Stimulated activated CD8-positive, alpha-beta memory T cell treated with anti-CD3 and anti-CD28 coated beads, Interleukin-4, amount 100 ng/mL, for 4 hours (primary cell): ENCODE data around the gene LINGO1.

Source experiments
- DNase-seq, 2 donors: peaks; one replicate each; pipeline ENCODE4 v3.0.0-alpha.2; 2020; ENCODE audit warnings: low read depth in 2 of 2, low spot score in 1 of 2

Gene LINGO1

DNA sequence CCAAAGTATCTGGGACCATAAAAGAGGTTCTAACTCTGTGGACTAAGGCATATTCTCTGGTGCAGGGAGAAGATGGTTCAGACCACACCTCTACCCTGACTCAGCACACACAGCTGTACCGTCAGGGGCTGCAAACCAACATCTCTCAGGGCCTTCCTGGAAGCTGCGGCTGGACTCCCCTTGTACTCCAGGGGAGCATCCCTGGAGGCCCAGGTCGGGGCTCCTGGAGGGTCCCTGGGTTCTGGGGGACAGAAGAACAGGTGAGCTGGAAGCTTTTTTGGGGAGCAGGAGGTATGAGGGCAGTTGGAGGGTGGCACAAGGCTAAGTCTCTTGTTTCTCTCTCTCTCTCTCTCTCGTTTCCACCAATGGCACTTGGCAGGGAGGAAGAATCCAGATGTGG lies 60.5 kb downstream of the LINGO1 start:
- no peak for DNase-seq

DNA sequence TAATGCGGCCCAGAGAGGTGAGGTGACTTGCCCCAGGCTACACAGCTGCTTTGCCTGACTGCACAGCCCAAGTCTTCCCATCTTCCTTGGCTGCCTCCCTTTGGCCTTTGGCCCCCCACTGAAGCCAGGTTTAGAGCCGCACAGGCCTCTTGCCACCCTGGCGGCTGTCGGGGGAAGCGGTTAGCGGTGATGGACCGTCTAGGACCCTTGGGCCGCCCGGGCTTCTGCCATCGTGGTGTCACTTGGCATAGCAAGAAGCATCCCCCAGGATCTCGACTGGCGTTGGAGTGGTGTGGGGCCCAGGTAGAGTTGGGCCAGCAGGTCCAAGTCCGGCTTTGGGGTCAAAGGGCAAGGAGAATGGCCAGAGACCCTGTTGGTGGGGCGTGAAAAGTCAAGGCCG lies 61.0 kb downstream of the LINGO1 start:
- DNase-seq, result no peak

DNA sequence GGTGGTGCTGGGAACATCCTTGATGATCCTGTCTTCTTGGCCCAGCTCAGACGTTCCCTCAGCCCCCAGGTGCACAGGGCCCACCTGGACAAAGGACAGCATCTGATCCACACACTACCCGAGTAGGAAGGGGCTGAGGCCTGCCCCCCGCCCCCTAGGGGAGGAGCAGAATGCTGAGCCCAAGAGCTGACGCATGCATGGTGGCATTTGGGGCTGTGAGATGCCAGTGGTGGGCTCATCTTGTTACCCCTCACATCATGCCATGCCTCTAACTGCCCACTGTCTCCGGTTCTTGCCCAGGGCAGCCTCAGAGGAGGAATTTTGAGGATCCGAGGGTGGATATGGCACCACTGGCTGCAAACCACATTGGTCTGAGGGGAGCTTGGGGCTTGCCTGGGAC lies 61.5 kb downstream of the LINGO1 start:
- DNase-seq, result no peak

DNA sequence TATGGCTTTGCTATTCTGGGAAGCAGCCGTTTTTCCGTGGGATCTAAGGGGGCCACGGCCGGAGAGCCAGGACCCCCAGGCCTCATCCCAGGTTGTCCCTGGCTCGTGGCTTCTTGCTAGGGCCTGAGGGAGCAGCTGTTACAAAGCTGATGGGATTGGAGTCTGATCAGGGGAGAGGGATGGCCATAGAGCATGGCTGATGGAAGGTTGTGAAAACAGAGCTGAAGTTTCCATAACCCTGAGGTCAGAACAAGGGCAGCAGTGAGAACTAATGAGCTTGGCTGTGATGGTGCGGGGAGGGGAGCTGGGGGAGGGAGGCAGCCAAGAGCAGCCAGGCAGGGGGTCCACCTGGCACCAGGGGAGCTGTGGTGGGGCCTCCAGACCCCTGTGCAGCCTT lies 63.0 kb downstream of the LINGO1 start:
- DNase-seq, result no peak

DNA sequence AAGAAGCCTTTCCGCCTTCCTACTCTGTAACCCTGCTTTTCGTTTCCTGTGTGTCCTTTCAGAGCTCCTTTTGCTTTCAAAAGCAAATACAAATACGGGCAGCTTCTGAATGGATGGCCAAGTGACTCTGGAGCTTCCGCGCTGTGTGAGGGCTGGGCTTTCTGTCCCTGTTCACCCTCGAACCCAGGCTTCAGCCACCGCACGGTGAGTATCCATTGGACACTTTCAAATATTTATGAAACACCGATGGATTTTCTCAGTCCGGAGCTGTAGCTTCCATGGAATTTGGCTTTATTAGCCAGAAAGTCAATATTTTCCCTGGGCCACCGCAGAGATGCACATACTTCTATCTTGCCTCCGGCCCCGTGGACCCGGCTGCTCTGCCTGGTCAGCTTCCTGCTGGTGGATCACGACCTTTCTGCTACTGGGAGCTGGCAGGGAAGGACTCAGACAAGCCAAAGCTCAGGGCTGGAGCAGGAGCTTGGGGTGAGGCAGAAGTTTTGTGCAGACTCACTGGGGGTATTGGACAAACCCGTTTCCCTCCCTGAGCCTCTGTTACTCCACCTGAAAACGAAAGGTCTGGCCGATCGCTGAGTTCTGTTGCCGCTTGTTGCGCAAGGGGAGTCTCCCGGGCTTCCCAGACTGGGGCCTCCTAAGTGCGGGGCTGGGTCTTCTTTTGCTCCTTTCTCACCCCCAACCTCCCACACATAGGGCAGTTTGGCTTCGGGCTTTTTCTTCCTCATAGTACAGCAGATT lies 63.6 kb downstream of the LINGO1 start:
- DNase-seq, result no peak

DNA sequence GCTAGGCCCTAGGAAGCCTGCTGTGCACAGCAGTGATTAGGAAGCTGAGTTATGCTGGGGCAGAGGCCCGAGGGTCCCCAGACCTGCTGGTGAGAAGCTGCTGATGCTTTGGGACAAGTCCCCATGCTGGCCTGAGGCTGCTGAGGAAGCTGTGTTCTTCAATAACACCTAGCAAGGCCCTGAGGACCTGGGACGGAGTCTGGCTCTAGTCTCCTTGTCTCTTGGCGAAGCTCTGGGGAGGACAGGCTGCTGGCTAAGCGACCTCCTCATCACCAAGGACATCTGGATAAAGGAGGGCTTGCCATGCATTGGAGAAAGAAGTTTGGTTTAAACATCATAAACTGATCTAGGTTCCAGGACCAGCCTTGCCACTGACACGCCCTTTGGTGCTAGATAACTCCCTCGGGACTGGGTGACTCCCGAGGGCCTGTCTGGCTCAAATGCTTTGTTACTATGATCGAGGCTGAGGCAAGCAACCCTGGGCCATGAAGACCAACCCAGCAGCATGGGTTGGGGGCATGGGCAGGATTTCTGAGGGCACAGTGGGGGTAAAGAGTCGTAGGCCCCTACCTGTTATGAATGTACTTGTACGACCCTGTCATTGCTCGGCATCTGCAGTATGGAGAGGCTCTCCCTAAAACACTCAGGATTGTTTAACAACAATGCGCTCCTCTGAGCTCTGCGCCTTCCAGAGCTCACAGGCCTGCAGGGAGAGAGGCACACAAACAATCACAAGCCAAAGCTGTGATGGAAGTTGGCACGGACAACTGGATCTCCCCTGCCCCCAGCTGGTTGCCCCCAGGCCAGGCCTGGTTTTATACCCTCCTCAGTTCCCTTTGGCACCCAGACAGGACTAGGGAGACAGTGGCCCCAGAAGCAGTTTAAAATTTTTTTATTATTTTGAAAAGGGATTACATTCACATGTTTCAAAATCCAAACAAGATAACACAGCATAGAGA lies 64.4 kb downstream of the LINGO1 start:
- no peak for DNase-seq

DNA sequence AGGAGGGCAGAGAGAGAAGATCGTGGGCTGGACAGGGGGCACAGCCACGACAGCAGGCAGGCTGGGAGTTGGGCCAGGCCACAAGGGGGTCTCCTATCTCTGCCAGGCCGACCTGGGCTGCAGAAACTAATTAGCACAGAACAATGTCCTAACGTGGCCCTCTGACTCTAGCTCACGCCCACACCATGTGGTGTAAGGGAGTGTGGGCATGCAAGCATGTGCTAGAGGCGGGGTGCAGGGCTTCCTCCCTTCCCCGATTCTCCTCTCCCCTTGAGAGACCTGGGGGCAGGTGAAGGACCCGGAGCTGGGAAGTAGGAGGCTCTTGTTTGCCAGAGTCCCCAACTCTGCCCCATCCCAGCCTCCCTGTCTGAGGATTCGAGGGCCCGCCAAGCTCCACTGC lies 65.5 kb downstream of the LINGO1 start:
- DNase-seq, result no peak

DNA sequence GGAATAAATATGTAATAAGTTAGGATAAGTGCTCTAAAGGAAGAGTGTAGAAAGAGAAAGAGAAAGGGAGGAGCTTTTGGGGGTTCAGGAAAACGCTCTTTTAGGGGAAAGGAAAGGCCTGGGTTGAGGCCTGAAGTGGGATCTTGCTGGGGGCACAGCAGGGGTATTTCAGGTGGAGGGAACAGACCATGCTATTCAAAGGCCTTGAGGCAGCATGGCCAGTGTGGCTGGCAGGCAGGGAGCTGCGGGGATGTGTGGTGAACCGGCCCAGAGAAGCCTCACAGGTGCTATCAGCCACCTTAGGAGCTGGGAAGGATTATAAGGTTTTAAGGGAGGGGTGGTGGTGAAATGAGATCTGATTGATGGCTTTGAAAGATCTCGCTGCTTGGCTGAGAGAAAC lies 66.6 kb downstream of the LINGO1 start:
- no peak for DNase-seq

DNA sequence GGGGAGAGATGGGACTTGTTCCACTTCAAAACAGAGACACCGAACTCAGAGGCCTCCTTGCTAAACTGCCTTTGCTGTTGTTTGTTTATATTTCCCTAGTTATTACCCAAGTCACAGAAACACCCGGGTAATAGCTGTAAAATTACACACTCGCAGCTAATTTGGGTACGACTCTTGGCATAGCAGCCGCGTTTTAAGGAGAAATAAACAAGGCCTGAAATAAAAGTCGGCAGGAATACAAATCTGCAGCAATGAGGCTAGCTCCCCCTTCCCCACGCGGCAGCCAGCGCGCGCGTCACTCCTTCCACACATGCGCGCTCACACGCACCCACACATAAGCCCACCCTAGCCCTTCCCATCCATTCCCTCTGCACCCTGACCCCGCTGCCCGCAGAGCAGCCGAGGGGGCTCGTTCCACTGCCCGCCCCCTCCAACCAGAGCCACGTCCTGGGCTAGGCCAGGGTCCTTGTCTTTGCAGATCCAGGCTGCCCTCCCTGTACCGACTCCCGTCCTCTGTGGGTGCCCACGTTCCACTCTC lies 67.3 kb downstream of the LINGO1 start:
- no peak for DNase-seq

DNA sequence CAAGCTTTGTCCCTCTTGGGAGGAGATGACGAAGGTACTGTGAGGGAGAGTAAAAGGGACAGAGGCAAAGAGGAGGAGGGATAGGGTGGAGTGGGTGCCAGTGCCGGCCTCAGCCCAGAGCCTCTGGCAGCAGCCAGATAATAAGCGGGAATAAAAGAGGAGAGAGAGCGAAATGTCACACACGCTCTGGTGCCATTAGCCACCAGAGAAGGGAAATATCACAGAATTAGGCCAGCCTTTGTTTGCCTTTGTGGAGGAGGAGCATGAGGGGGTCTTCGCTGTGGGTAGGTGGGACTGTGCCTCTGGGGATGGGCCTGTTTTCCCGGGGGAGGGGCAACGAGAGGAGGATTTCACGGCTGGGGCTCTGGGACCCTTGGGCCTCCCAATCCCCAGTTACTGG lies 67.8 kb downstream of the LINGO1 start:
- DNase-seq, result no peak

DNA sequence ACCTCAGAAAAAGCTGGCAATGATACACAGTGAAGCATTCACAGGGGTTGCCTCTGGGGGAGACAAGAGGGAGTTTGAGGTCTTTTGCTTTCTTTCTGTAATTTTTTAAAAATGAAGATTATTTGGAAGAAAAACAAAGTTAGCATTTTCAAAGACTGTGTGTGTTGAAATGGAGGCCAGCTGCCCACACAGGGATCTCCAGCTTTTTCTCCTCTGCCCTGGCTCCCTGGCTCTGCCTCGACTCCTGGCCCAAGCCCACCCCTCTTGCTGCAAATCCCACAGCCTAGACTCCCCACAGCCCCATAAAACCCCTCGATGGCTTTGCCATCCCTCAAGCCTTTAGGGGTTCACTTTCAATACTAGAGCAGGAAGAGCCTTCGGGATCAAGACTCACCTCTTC lies 68.4 kb downstream of the LINGO1 start:
- DNase-seq, result no peak

DNA sequence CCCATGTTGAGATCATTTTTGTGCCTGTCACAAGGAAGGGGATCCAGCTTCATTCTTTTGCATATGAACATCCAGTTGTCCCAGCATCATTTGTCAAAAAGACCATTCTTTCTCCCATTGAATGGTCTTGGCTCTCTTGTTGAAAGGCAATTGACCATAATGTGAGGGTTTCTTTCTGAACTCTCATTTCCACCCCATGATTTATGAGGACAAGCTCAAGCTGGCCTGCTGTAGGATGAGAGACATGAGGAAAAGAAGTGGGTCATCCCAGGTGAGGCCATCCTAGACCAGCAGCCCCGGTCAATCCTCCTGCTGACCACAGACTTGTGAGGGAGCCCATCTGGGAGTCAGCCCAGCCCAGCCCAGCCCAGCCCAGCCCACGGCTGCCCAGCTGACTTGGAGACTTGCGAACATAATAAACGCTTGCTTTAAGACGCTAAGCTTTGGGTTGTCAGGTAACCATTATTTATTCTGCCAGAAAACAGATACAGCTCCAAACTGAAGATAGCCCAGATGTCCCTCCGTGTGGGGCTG lies 69.0 kb downstream of the LINGO1 start:
- no peak for DNase-seq
